MCF 10A (cell line): ENCODE data around the gene ADSL. TPM values are rescaled to one million over a fixed set of nuclear protein-coding genes. Genes with fewer than 3 reads are reported as not detected.

ENCODE experiments used
- BruUV-seq: library from RNA; stranded (reverse); fragments of 400-500 nt; replicated peaks from 2 replicates; lab custom pipeline; 2021; lab: Mats Ljungman, UMichigan
- CTCF ChIA-PET: fragments of 300-600 bp; sonication (Branson Sonifier 250); formaldehyde crosslinking; extraction: SDS; loops from one replicate; lab custom pipeline; 2021; ENCODE audit warnings: antibody characterized with exemption, inconsistent platforms; lab: Yijun Ruan, JAX
- POLR2A ChIA-PET: fragments of 300-600, 350-650 bp; sonication (Branson Sonifier 250); formaldehyde crosslinking; extraction: SDS; loops from one replicate; lab custom pipeline; 2020; ENCODE audit warnings: antibody characterized with exemption, inconsistent platforms; lab: Yijun Ruan, JAX
- DNase-seq: peaks from one replicate; pipeline ENCODE4 v3.0.0-alpha.2; 2018; ENCODE audit not compliant: unreplicated experiment
- H3K27ac Mint-ChIP-seq: one replicate; pipeline ENCODE4 v1.8.0; 2022; ENCODE audit warnings: mild to moderate bottlenecking, low read depth, mixed read lengths; ENCODE audit not compliant: unreplicated experiment
- H3K27me3 Mint-ChIP-seq: one replicate; pipeline ENCODE4 v1.8.0; 2022; ENCODE audit warnings: mixed read lengths; ENCODE audit not compliant: insufficient read depth, unreplicated experiment
- H3K36me3 Mint-ChIP-seq: one replicate; pipeline ENCODE4 v1.8.0; 2022; ENCODE audit warnings: mild to moderate bottlenecking, moderate library complexity, mixed read lengths; ENCODE audit not compliant: insufficient read depth, unreplicated experiment
- H3K4me1 Mint-ChIP-seq: one replicate; pipeline ENCODE4 v1.8.0; 2022; ENCODE audit warnings: mixed read lengths; ENCODE audit not compliant: insufficient read depth, unreplicated experiment
- H3K4me3 Mint-ChIP-seq: one replicate; pipeline ENCODE4 v1.8.0; 2022; ENCODE audit warnings: mild to moderate bottlenecking, moderate library complexity, mixed read lengths; ENCODE audit not compliant: unreplicated experiment
- H3K9me3 Mint-ChIP-seq: one replicate; pipeline ENCODE4 v1.8.0; 2022; ENCODE audit warnings: mixed read lengths; ENCODE audit not compliant: unreplicated experiment
- intact Hi-C: fragments of 100-400 bp; cut with micrococcal nuclease; formaldehyde crosslinking; loops from 2 replicates; pipeline ENCODE4 v1.14.1; 2022
- total RNA-seq: library from RNA; stranded (reverse); gene quantifications from 2 replicates; pipeline ENCODE4 v1.2.3, GENCODE V29; 2022
- TF ChIP-seq, protein P1 (sequence below): fragments of 200-600 bp; IDR thresholded peaks from one replicate; pipeline ENCODE4 v1.8.0; 2022; ENCODE audit warnings: antibody characterized with exemption, mild to moderate bottlenecking; ENCODE audit not compliant: unreplicated experiment

ADSL gene
- total RNA-seq, 1 experiment from 2014 or later = 129 TPM

DNA sequence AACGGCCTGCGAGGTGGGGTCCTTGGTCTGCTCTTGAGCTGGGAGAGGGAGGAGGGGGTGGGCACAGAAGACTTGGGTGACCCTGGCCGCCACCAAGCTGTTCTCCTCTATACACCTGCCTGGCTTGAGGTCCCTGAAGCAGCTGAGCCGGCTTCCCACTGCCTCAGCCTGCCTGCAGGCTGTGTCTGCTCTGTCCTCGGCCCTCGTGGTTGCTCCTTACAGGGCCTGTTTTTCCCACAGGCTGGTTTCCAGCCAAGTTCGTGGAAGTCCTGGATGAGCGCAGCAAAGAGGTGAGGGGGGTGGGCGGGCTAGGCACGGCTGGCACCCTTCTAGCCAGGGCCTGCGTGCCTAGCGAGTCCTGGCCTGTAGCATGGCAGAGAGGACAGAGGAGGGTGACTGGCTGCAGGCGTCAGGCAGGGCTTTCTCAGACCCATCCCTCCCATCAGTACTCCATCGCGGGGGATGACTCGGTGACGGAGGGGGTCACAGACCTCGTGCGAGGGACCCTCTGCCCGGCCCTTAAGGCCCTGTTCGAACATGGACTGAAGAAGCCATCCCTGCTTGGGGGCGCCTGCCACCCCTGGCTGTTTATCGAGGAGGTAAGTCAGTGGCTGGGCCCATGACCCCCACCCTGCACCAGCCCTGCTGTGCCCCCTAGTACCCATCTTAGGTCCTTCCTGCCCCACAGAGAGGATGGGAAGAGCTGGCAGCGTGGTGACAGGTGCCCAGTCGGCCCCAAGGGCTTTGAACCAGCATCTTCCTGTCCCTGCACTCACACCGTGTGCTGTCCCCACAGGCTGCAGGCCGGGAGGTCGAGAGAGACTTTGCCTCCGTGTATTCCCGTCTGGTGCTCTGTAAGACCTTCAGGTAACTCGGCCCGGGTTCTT is 61.8 kb downstream of the ADSL start:
- Mint-ChIP-seq H3K27me3 (no peaks in the 10 kb centered on the region), H3K4me1 (peaks cover 7% of the 10 kb centered on the region), H3K27ac (no peak overlapping the region), H3K4me3 (no peak overlapping the region), H3K9me3 (no peaks in the 10 kb centered on the region), H3K36me3 (peaks cover 75% of the 10 kb centered on the region)
- CTCF ChIA-PET = interaction anchor here (0.5 to 0.7 kb wide), 4 partner anchors 52 to 352 kb away, joined by 3 read pairs; no protein-coding TSS in a partner anchor
- POLR2A ChIA-PET = no interaction called here
- no TSS peak for BruUV-seq
- DNase-seq = no peak
- TF ChIP-seq, protein P1, sequence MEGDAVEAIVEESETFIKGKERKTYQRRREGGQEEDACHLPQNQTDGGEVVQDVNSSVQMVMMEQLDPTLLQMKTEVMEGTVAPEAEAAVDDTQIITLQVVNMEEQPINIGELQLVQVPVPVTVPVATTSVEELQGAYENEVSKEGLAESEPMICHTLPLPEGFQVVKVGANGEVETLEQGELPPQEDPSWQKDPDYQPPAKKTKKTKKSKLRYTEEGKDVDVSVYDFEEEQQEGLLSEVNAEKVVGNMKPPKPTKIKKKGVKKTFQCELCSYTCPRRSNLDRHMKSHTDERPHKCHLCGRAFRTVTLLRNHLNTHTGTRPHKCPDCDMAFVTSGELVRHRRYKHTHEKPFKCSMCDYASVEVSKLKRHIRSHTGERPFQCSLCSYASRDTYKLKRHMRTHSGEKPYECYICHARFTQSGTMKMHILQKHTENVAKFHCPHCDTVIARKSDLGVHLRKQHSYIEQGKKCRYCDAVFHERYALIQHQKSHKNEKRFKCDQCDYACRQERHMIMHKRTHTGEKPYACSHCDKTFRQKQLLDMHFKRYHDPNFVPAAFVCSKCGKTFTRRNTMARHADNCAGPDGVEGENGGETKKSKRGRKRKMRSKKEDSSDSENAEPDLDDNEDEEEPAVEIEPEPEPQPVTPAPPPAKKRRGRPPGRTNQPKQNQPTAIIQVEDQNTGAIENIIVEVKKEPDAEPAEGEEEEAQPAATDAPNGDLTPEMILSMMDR = no peak
- intact Hi-C loops = no loop called here

DNA sequence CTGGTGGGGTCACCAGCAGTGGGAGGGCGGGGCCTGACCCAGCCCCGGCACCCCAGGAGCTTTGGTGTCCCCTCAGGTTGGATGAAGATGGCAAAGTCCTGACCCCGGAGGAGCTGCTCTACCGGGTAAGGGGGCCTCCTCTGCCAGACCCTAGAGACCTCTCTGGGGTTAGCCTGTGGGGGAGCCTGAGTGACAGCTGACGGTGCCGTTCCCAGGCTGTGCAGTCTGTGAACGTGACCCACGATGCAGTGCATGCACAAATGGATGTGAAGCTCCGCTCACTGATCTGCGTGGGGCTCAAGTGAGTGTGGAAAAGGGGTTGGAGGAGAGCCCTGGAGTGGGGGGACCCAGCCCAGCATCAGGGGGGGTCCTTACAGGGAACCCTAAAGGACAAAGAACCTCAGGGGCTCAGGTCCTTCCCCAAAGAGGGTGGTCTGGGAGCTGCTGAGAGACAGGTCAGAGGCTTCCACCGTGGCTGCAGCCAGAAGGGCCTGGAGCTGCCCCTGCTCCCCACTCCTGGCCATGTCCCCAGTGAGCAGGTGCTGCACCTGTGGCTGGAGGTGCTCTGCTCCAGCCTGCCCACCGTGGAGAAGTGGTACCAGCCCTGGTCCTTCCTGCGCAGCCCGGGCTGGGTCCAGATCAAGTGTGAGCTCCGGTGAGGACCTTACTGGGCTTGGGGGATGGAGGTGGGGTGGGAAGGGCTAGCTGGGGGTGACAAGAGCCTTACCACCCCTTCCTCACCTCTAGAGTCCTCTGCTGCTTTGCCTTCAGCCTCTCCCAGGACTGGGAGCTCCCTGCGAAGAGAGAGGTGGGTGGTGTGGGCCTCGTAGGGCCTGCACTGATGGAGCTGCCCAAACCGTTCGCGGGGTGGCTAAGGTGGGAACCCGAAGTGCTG is 62.7 kb downstream of the ADSL start:
- BruUV-seq = no TSS peak
- peaks cover 7% of the 10 kb centered on the region for H3K4me1 Mint-ChIP-seq
- no peak overlapping the region for H3K27ac Mint-ChIP-seq
- intact Hi-C loops = no loop called here
- H3K4me3 Mint-ChIP-seq = no peak overlapping the region
- CTCF ChIA-PET = interaction anchor here (0.5 to 0.6 kb wide), 2 partner anchors 237 to 866 kb away, joined by 3 to 4 read pairs; no protein-coding TSS in a partner anchor
- H3K27me3 Mint-ChIP-seq = no peaks in the 10 kb centered on the region
- peaks cover 78% of the 10 kb centered on the region for H3K36me3 Mint-ChIP-seq
- no peaks in the 10 kb centered on the region for H3K9me3 Mint-ChIP-seq
- no peak for DNase-seq
- TF ChIP-seq, protein P1 = no peak
- POLR2A ChIA-PET = interaction anchor here (0.6 kb wide), 1 partner anchor 621 kb away, joined by 3 read pairs; no protein-coding TSS in a partner anchor

DNA sequence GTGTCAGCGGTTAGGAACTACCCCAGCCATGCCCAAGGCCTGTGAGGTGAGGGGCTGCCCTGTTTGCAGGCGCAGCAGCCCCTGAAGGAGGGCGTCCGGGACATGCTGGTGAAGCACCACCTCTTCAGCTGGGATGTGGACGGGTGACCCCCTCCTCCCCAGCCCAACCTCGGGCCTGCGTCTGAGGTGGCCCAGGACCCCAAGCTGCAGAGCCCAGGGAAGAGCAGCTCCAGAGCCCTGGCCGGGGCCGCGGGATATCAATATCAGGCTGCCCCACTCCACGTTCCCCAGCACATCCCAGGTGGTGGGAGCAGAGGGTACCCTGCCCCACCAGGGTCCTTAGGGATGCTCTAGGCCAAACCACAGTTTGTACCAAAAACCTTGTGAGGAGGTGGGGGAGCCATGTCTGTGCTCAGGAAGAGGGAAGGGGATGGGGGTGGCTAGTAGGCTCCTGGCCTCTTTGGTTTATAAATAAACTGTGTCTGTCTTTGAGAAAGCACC is 63.4 kb downstream of the ADSL start:
- intact Hi-C loops = no loop called here
- POLR2A ChIA-PET = interaction anchor here (0.6 to 0.8 kb wide), 5 partner anchors 19 to 620 kb away, joined by 3 to 4 read pairs (median 3); no protein-coding TSS in a partner anchor
- TF ChIP-seq, protein P1 = no peak
- BruUV-seq = no TSS peak
- peaks cover 11% of the 10 kb centered on the region for H3K4me1 Mint-ChIP-seq
- peaks cover 79% of the 10 kb centered on the region for H3K36me3 Mint-ChIP-seq
- H3K27me3 Mint-ChIP-seq = no peaks in the 10 kb centered on the region
- CTCF ChIA-PET = interaction anchor here (0.5 to 0.9 kb wide), 2 partner anchors 236 to 867 kb away, joined by 4 to 5 read pairs; no protein-coding TSS in a partner anchor
- H3K4me3 Mint-ChIP-seq = no peak overlapping the region
- no peaks in the 10 kb centered on the region for H3K9me3 Mint-ChIP-seq
- H3K27ac Mint-ChIP-seq = no peak overlapping the region
- DNase-seq = no peak
